ENCODE data around the gene PODN. TPM values are rescaled to one million over a fixed set of nuclear protein-coding genes. Genes with fewer than 3 reads are reported as not detected.

The PODN gene
- total and polyA plus RNA-seq, 2 experiments from 2014 or later: 3.9 to 9.2 TPM

GRCh38 chr1:53023546-53023945 lies 38.5 kb upstream of the PODN start:
- WGBS (ENCODE audit: low lambda C conversion rate, missing lambda C conversion rate): 79% methylated on average over 3 of the region's 3 CpGs
- H3K27ac ChIP-seq: no peak overlapping the region
- H2AFZ ChIP-seq: no peak overlapping the region

GRCh38 chr1:53024117-53024516 lies 37.9 kb upstream of the PODN start:
- H3K4me1 ChIP-seq (ENCODE audit: insufficient read depth): no peaks in the 10 kb centered on the region
- H3K36me3 ChIP-seq (replicated peaks; ENCODE audit: insufficient read depth, low read depth): no peaks in the 10 kb centered on the region
- H3K9me3 ChIP-seq (ENCODE audit: low read depth): no peaks in the 10 kb centered on the region
- TF ChIP-seq EZH2phosphoT487 (IDR thresholded peaks at IDR 0.05; ENCODE audit: low read depth, severe bottlenecking, unreplicated experiment) (no peak), CTCF (IDR thresholded peaks at IDR 0.05; ENCODE audit: poor library complexity) (no peak), EZH2 (IDR thresholded peaks at IDR 0.05; ENCODE audit: borderline replicate concordance) (no peak)
- no peaks in the 10 kb centered on the region for H4K20me1 ChIP-seq (ENCODE audit: insufficient read depth, poor library complexity, severe bottlenecking)
- H3K9me2 ChIP-seq (replicated peaks; ENCODE audit: insufficient read depth): no peaks in the 10 kb centered on the region
- H3K27ac ChIP-seq: no peak overlapping the region
- no peak overlapping the region for H2AFZ ChIP-seq
- H3K4me2 ChIP-seq: no peak overlapping the region
- H3K4me3 ChIP-seq: no peak overlapping the region
- no peak for DNase-seq (ENCODE audit: low spot score)
- peaks cover 72% of the 10 kb centered on the region for H3K79me2 ChIP-seq
- H3K27me3 ChIP-seq: no peaks in the 10 kb centered on the region

More at GRCh38 chr1:53023546-53023945, 38.5 kb upstream of the PODN start:
- Histone ChIP-seq H4K20me1 (ENCODE audit: insufficient read depth, poor library complexity, severe bottlenecking) (no peaks in the 10 kb centered on the region), H3K9me3 (ENCODE audit: low read depth) (no peaks in the 10 kb centered on the region), H3K4me3 (no peak overlapping the region), H3K9me2 (replicated peaks; ENCODE audit: insufficient read depth) (no peaks in the 10 kb centered on the region), H3K79me2 (peaks cover 76% of the 10 kb centered on the region), H3K4me1 (ENCODE audit: insufficient read depth) (no peaks in the 10 kb centered on the region), H3K4me2 (no peak overlapping the region), H3K27me3 (no peaks in the 10 kb centered on the region), H3K36me3 (replicated peaks; ENCODE audit: insufficient read depth, low read depth) (no peaks in the 10 kb centered on the region)
- DNase-seq (ENCODE audit: low spot score): no peak
- no peak for TF ChIP-seq EZH2phosphoT487 (IDR thresholded peaks at IDR 0.05; ENCODE audit: low read depth, severe bottlenecking, unreplicated experiment)
- TF ChIP-seq EZH2 (IDR thresholded peaks at IDR 0.05; ENCODE audit: borderline replicate concordance): no peak
- no peak for TF ChIP-seq CTCF (IDR thresholded peaks at IDR 0.05; ENCODE audit: poor library complexity)

GRCh38 chr1:53025034-53025768 lies 36.8 kb upstream of the PODN start:
- Histone ChIP-seq H2AFZ (no peak overlapping the region), H3K36me3 (replicated peaks; ENCODE audit: insufficient read depth, low read depth) (no peaks in the 10 kb centered on the region), H3K9me3 (ENCODE audit: low read depth) (no peaks in the 10 kb centered on the region), H3K27me3 (no peaks in the 10 kb centered on the region), H3K4me1 (ENCODE audit: insufficient read depth) (no peaks in the 10 kb centered on the region), H3K4me3 (no peak overlapping the region), H4K20me1 (ENCODE audit: insufficient read depth, poor library complexity, severe bottlenecking) (no peaks in the 10 kb centered on the region), H3K27ac (peak overlapping the region; percentile 69), H3K9me2 (replicated peaks; ENCODE audit: insufficient read depth) (no peaks in the 10 kb centered on the region), H3K79me2 (peaks cover 61% of the 10 kb centered on the region), H3K4me2 (peak overlapping the region; percentile 12)
- WGBS (ENCODE audit: low lambda C conversion rate, missing lambda C conversion rate): 51% methylated on average over 2 of the region's 2 CpGs
- TF ChIP-seq EZH2 (IDR thresholded peaks at IDR 0.05; ENCODE audit: borderline replicate concordance): no peak
- no peak for TF ChIP-seq EZH2phosphoT487 (IDR thresholded peaks at IDR 0.05; ENCODE audit: low read depth, severe bottlenecking, unreplicated experiment)
- no peak for TF ChIP-seq CTCF (IDR thresholded peaks at IDR 0.05; ENCODE audit: poor library complexity)
- DNase-seq (ENCODE audit: low spot score): peak; percentile 72

Data from hepatocyte (in vitro differentiated cells).